K562 (cell line): ENCODE measurements around the gene ABHD10. TPM values are rescaled to one million over a fixed set of nuclear protein-coding genes. Genes with fewer than 3 reads are reported as not detected.

Experiments
- CBX8 ChIP-seq: fragments of 200-600 bp; sonication (generic); IDR thresholded peaks from 2 replicates; pipeline ENCODE4 v1.6.1; 2012; ENCODE audit warnings: borderline replicate concordance, mixed run types, low read depth, mild to moderate bottlenecking, moderate library complexity, mixed read lengths, low read length, control low read depth, inconsistent platforms; ENCODE audit not compliant: poor library complexity, severe bottlenecking; ENCODE audit errors: extremely low read depth
- CREB5 ChIP-seq: fragments of 250-450 bp; sonication (Bioruptor Pico); IDR thresholded peaks from 2 replicates; pipeline ENCODE4 v1.5.0; 2020; ENCODE audit warnings: mild to moderate bottlenecking
- EWSR1 ChIP-seq: fragments of 450-650 bp; IDR thresholded peaks from 2 replicates; pipeline ENCODE4 v1.6.1; 2018; ENCODE audit warnings: borderline replicate concordance, mild to moderate bottlenecking, low read depth, moderate library complexity; ENCODE audit not compliant: partially characterized antibody
- HIVEP1 ChIP-seq: fragments of 250-450 bp; sonication (Bioruptor Pico); IDR thresholded peaks from 2 replicates; pipeline ENCODE4 v1.4.0; 2020; ENCODE audit warnings: mild to moderate bottlenecking
- MAFG ChIP-seq: fragments of 450-650 bp; conservative IDR thresholded peaks from 2 replicates; pipeline ENCODE4 v1.6.1; 2016; ENCODE audit warnings: missing genetic modification characterization, missing compliant biosample characterization
- NELFE ChIP-seq: IDR thresholded peaks from 2 replicates; pipeline ENCODE4 v1.6.1; 2011; ENCODE audit warnings: mild to moderate bottlenecking; ENCODE audit not compliant: insufficient read depth, insufficient read length
- NFYB ChIP-seq: IDR thresholded peaks from 2 replicates; pipeline ENCODE4 v1.6.1; 2011; ENCODE audit warnings: mild to moderate bottlenecking, moderate library complexity; ENCODE audit not compliant: insufficient read length; ENCODE audit errors: extremely low read depth
- NR2F6 ChIP-seq: fragments of 450-650 bp; formaldehyde crosslinking; IDR thresholded peaks from 2 replicates; pipeline ENCODE4 v1.4.0; 2020; ENCODE audit warnings: mild to moderate bottlenecking
- PTRF ChIP-seq: fragments of 450-650 bp; IDR thresholded peaks from 2 replicates; pipeline ENCODE4 v1.6.1; 2016; ENCODE audit warnings: mild to moderate bottlenecking, missing genetic modification characterization, missing compliant biosample characterization
- PURB ChIP-seq: sonication (generic); formaldehyde crosslinking; IDR thresholded peaks from 2 replicates; pipeline ENCODE4 v1.9.0; 2021; ENCODE audit warnings: low read depth, mild to moderate bottlenecking, missing genetic modification reagents
- SETDB1 ChIP-seq: IDR thresholded peaks from one replicate; pipeline ENCODE4 v1.6.1; 2012; ENCODE audit warnings: low read length, control low read depth, inconsistent platforms
- ZBTB12 ChIP-seq: fragments of 250-450 bp; sonication (Bioruptor Pico); IDR thresholded peaks from 2 replicates; pipeline ENCODE4 v1.4.0; 2020
- ZBTB8A ChIP-seq: fragments of 450-650 bp; IDR thresholded peaks from 2 replicates; pipeline ENCODE4 v1.6.1; 2018; ENCODE audit warnings: mild to moderate bottlenecking, moderate library complexity; ENCODE audit not compliant: partially characterized antibody
- ZNF133 ChIP-seq: fragments of 250-450 bp; sonication (Bioruptor Pico); IDR thresholded peaks from 2 replicates; pipeline ENCODE4 v1.4.0; 2020; ENCODE audit warnings: mild to moderate bottlenecking
- ZNF280A ChIP-seq: fragments of 450-650 bp; IDR thresholded peaks from 2 replicates; pipeline ENCODE4 v1.6.1; 2018; ENCODE audit warnings: mild to moderate bottlenecking, low read depth; ENCODE audit not compliant: partially characterized antibody
- ZNF316 ChIP-seq: fragments of 450-650 bp; IDR thresholded peaks from 2 replicates; pipeline ENCODE4 v1.6.1; 2016
- ZNF584 ChIP-seq: fragments of 200-800 bp; sonication (Bioruptor generic); IDR thresholded peaks from 2 replicates; pipeline ENCODE4 v1.6.1; 2016; ENCODE audit warnings: low read depth, mild to moderate bottlenecking, missing genetic modification characterization, missing compliant biosample characterization
- ZNF592 ChIP-seq: fragments of 450-650 bp; IDR thresholded peaks from 2 replicates; pipeline ENCODE4 v1.6.1; 2017; ENCODE audit warnings: antibody characterized with exemption, mild to moderate bottlenecking
- polyA plus RNA-seq, 8 experiments: library from polyadenylated mRNA; depleted of rRNA in 4 of 8; stranded (reverse) in 5 of 8; unstranded in 3 of 8; fragments of >200 nt; fragmentation: Nextera tagmentation in 2 of 8; fragmentation: Illumina TruSeq in 1 of 8; extraction: Ambion mirVana in 2 of 8; extraction: Trizol in 1 of 8; gene quantifications; 2 replicates each; pipeline versions ENCODE4 v1.2.1 to v1.2.3, GENCODE V29; 2011 to 2014; ENCODE audit warnings: inconsistent platforms in 1 of 8, missing spikeins in 1 of 8
- total RNA-seq, 7 experiments: library from RNA; depleted of rRNA in 6 of 7; stranded (reverse); fragments of >200 nt in 6 of 7; fragmentation: Illumina TruSeq in 2 of 7; extraction: Trizol in 2 of 7; gene quantifications; 2 replicates each; pipeline versions ENCODE4 v1.2.1 to v1.2.3, GENCODE V29; 2011 to 2021; ENCODE audit warnings: low replicate concordance in 1 of 7
- TF ChIP-seq, protein P1 (sequence below): fragments of 450-650 bp; IDR thresholded peaks from 2 replicates; pipeline ENCODE4 v1.6.1; 2016; ENCODE audit warnings: low read depth, mild to moderate bottlenecking, moderate library complexity

ABHD10 gene
- total and polyA plus RNA-seq, 9 of the 15 experiments (the other 6 are each of a cell fraction or from before 2014, with no cell fraction given), result 6.1 to 29.5 (median 11.5) TPM

DNA sequence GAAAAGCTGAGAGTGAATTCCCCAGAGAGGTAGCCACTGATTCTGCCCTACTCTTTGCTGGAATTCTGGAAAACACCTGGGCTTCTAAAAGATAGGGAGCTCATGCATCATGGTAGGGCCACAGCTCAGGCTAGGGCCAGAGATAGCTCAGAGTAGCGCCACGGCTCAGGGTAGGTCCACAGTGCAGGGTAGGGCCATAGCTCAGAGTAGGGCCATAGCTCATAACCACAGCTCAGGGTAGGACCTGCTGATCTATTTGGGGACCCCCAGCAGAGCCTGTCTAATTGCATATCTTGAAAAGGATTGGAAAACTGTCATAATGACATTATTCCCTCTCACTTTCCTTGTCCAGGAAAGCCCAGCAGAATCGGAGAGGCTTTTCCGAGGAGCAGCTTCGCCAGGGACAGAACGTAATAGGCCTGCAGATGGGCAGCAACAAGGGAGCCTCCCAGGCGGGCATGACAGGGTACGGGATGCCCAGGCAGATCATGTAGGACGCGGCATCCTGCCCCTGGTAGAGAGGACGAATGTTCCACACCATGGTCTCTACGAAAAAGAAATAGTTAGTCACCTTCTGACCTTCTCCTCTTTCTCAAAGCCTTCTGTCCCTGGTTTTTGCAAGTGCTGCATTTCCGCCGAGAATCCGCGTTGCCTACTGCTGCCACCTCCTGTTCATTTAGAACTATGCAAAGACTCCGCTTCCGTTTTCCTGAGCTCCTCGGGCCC is 34.4 kb downstream of the ABHD10 start (continued):
- TF ChIP-seq HIVEP1 (CRISPR knock-in tag), result no peak
- no peak for TF ChIP-seq ZNF133
- TF ChIP-seq ZNF316, result peak; percentile 38
- TF ChIP-seq ZBTB8A, result no peak
- TF ChIP-seq PTRF (tag), result no peak
- TF ChIP-seq ZNF280A, result no peak
- no peak for TF ChIP-seq NFYB
- no peak for TF ChIP-seq NELFE
- no peak for TF ChIP-seq SETDB1
- TF ChIP-seq ZBTB12 (CRISPR knock-in tag), result no peak
- no peak for TF ChIP-seq CBX8
- no peak for TF ChIP-seq EWSR1
- peak; percentile 37; the same call in 1 of the 2 replicates for TF ChIP-seq MAFG (tag)
- TF ChIP-seq CREB5, result no peak
- TF ChIP-seq ZNF584 (CRISPR knock-in tag), result no peak
- no peak for TF ChIP-seq NR2F6 (CRISPR knock-in tag)
- no peak for TF ChIP-seq PURB
- TF ChIP-seq, protein P1, sequence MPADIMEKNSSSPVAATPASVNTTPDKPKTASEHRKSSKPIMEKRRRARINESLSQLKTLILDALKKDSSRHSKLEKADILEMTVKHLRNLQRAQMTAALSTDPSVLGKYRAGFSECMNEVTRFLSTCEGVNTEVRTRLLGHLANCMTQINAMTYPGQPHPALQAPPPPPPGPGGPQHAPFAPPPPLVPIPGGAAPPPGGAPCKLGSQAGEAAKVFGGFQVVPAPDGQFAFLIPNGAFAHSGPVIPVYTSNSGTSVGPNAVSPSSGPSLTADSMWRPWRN, result no peak
- TF ChIP-seq ZNF592, result no peak
